Neural crest cell (in vitro differentiated cells): Measurements from ENCODE around the gene KRTAP12-3. TPM values are rescaled to one million over a fixed set of nuclear protein-coding genes. Genes with fewer than 3 reads are reported as not detected.

ENCODE experiments used
- DNase-seq: peaks from one replicate; pipeline ENCODE4 v3.0.0; 2021; ENCODE audit warnings: low read depth, mixed read lengths, low spot score
- H3K27ac Mint-ChIP-seq: one replicate; pipeline ENCODE4 v1.8.0; 2021; ENCODE audit warnings: mild to moderate bottlenecking, mixed read lengths; ENCODE audit not compliant: unreplicated experiment
- H3K27me3 Mint-ChIP-seq: 2 replicates; pipeline ENCODE4 v1.8.0; 2021; ENCODE audit warnings: low read depth, mild to moderate bottlenecking, mixed read lengths
- H3K36me3 Mint-ChIP-seq: 2 replicates; pipeline ENCODE4 v1.8.0; 2021; ENCODE audit warnings: low read depth, mild to moderate bottlenecking, mixed read lengths
- H3K4me1 Mint-ChIP-seq: 2 replicates; pipeline ENCODE4 v1.8.0; 2021; ENCODE audit warnings: mixed read lengths
- H3K4me3 Mint-ChIP-seq: one replicate; pipeline ENCODE4 v1.8.0; 2021; ENCODE audit warnings: mild to moderate bottlenecking, mixed read lengths
- H3K9me3 Mint-ChIP-seq: 2 replicates; pipeline ENCODE4 v1.8.0; 2021; ENCODE audit warnings: mixed read lengths
- total RNA-seq: library from RNA; stranded (reverse); gene quantifications from 2 replicates; pipeline ENCODE4 v1.2.1, GENCODE V29; 2021
- TF ChIP-seq, protein P1 (sequence below): fragments of 200-600 bp; sonication (generic); conservative IDR thresholded peaks from 2 replicates; pipeline ENCODE4 v1.5.0; 2021; ENCODE audit warnings: antibody characterized with exemption, mild to moderate bottlenecking

The KRTAP12-3 gene
- total RNA-seq, 1 donor from 2014 or later: not detected

DNA sequence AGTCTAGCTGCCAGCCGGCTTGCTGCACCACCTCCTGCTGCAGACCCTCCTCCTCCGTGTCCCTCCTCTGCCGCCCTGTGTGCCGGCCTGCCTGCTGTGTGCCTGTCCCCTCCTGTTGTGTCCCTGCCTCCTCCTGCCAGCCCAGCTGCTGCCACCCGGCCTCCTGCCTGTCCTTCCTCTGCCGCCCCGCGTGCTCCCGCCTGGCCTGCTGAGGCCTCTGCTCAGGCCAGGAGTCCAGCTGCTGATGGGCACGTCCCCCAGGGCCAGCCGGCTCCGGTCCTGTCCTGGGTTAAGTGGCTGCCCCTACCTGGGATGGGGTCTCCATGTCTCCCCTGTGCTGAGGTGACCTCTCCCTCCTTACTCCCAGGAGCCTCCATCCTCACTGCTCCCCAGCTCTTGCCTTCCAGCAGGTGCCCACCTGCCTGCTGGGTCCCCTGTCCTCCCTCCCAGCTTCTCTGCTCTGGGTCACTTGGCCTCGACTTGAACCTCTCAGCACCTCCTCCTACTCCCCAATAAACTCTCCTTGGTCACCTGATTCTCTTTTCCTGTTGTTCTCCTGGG lies 45.0 kb upstream of the KRTAP12-3 start:
- no peak for DNase-seq
- H3K27me3 Mint-ChIP-seq: peaks cover 3% of the 10 kb centered on the region
- TF ChIP-seq, protein P1, sequence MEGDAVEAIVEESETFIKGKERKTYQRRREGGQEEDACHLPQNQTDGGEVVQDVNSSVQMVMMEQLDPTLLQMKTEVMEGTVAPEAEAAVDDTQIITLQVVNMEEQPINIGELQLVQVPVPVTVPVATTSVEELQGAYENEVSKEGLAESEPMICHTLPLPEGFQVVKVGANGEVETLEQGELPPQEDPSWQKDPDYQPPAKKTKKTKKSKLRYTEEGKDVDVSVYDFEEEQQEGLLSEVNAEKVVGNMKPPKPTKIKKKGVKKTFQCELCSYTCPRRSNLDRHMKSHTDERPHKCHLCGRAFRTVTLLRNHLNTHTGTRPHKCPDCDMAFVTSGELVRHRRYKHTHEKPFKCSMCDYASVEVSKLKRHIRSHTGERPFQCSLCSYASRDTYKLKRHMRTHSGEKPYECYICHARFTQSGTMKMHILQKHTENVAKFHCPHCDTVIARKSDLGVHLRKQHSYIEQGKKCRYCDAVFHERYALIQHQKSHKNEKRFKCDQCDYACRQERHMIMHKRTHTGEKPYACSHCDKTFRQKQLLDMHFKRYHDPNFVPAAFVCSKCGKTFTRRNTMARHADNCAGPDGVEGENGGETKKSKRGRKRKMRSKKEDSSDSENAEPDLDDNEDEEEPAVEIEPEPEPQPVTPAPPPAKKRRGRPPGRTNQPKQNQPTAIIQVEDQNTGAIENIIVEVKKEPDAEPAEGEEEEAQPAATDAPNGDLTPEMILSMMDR: no peak
- no peak overlapping the region for H3K27ac Mint-ChIP-seq
- H3K9me3 Mint-ChIP-seq: peaks cover 14% of the 10 kb centered on the region
- peaks cover 12% of the 10 kb centered on the region for H3K36me3 Mint-ChIP-seq
- H3K4me3 Mint-ChIP-seq: no peak overlapping the region
- H3K4me1 Mint-ChIP-seq: no peaks in the 10 kb centered on the region

DNA sequence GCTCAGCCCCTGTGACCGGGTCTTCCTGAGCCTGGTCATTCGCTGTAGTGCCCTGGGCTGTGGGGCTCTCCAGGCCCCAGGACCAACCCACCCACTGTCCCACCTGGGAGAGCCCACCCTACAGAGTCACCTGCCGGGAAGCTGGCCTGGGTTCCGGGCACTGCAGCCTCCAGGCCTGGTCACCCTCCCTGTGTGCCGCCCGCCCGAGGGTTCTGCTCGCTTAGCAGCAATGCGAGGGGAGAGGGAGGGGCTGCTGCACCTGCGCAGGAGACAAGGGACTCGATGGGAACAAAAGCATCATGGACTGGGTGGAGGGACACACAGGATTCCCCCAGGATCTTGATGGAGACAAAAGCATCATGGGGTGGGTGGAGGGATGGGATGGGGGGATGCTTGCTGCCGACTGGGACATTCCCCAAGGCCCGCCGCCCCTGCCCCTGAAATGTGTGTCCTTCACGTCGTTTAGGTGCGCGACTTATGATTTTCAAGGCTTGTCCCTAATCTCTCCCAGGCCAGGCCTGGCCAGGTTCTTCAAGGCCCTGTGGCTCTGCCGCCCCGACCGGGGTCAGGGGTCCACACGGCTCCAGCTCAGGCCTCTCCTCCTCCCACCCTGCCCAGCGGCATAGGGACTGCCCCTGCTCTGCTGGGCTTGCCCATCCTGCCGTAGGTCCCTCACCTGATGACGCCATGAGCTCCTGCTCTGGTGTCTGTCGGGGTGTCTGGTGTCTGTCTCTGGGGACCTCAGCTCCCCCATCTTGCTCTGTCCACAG lies 44.2 kb upstream of the KRTAP12-3 start:
- TF ChIP-seq, protein P1: no peak
- H3K27me3 Mint-ChIP-seq: no peaks in the 10 kb centered on the region

DNA sequence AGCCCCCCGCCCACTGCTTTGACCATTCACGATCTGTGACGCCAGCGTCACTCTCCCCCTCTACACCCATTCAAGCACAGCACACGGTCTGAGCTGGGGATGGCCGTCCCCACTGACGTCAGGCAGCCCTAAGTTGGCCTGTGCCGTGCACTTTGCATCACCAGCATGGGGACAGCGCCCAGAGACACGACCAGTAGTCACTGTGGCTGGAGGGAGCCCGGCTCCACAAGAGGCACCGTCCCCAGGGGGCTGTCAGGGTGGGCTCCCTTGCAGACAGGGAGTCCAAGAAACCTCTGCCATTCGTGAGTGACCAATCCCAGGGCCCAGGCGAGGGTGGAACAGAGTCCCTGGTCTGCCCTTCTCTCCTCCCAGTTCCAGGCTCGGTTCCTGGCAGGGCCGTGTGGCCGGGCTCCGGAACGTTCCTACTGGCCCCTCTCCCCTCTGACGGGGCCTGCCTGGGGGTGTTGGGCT lies 43.5 kb upstream of the KRTAP12-3 start:
- Mint-ChIP-seq H3K4me3 (no peak overlapping the region), H3K36me3 (peaks cover 12% of the 10 kb centered on the region), H3K9me3 (peaks cover 10% of the 10 kb centered on the region), H3K4me1 (no peaks in the 10 kb centered on the region), H3K27ac (no peak overlapping the region), H3K27me3 (no peaks in the 10 kb centered on the region)
- TF ChIP-seq, protein P1: no peak
- DNase-seq: no peak

More for the DNA sequence above, 44.2 kb upstream of the KRTAP12-3 start:
- H3K9me3 Mint-ChIP-seq: peaks cover 14% of the 10 kb centered on the region
- no peak overlapping the region for H3K4me3 Mint-ChIP-seq
- no peaks in the 10 kb centered on the region for H3K4me1 Mint-ChIP-seq
- no peak overlapping the region for H3K27ac Mint-ChIP-seq
- peaks cover 12% of the 10 kb centered on the region for H3K36me3 Mint-ChIP-seq
- no peak for DNase-seq

DNA sequence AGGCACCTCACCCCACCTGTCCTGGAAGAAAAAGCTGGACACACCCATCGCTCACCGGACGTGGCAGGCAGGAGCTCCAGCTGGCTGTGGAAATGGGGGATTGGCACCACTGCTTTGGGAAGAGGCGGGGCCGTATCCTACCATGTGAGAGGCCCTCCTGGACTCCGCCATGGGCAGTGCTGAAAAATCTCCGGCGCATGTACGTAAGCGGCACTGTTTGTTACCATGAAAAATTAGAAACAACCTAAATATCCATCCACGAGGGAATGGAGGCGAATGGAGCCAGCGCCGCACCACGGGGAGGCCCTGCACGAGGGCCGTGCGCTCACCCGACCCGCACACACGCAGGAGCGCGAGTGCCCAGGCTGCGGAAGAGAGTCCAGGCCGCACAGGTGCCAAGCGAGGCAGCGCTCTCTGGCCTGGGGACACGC lies 42.8 kb upstream of the KRTAP12-3 start:
- Mint-ChIP-seq H3K9me3 (peaks cover 6% of the 10 kb centered on the region), H3K4me3 (no peak overlapping the region), H3K27me3 (peaks cover 4% of the 10 kb centered on the region), H3K4me1 (no peaks in the 10 kb centered on the region), H3K27ac (no peak overlapping the region), H3K36me3 (peaks cover 10% of the 10 kb centered on the region)
- DNase-seq: no peak
- TF ChIP-seq, protein P1: no peak

DNA sequence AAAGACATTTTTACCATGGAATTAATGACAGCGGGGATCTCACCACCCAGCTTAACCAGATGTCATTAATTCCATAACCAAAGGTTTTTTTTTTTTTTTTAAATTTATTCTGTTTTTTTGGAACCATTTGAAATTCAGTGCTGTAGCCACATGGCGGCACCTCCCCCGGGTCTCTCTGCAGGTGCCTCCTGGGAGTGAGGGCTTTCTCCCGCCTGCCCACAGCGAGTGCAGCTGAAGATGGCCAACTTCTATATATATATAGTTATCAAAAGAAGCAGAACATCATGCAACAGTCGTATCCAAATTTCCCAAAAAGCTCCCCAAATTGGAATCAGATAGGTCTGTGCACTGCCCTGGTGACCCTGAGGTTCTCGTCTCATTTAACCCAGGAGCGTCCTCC lies 42.3 kb upstream of the KRTAP12-3 start:
- Mint-ChIP-seq H3K27me3 (peaks cover 5% of the 10 kb centered on the region), H3K4me1 (no peaks in the 10 kb centered on the region), H3K36me3 (peaks cover 12% of the 10 kb centered on the region), H3K9me3 (peaks cover 8% of the 10 kb centered on the region), H3K27ac (no peak overlapping the region), H3K4me3 (no peak overlapping the region)
- DNase-seq: no peak
- TF ChIP-seq, protein P1: no peak
